Measurements from ENCODE around the gene TNFAIP8L1. TPM values are rescaled to one million over a fixed set of nuclear protein-coding genes. Genes with fewer than 3 reads are reported as not detected.

Gene TNFAIP8L1
- total RNA-seq, 4 donors from 2014 or later: 1.8 to 6.3 (median 3.1) TPM

- DNase-seq (ENCODE audit: low spot score) (no peak), ATAC-seq (ENCODE audit: low FRiP score) (no peak)
- no peak for TF ChIP-seq CTCF (IDR thresholded peaks at IDR 0.05)
Measured at GRCh38 chr19:4693471-4694121, 54.3 kb downstream of the TNFAIP8L1 start.

GRCh38 chr19:4694211-4694987 lies 55.1 kb downstream of the TNFAIP8L1 start:
- DNase-seq (ENCODE audit: low spot score) (no peak), ATAC-seq (ENCODE audit: low FRiP score) (no peak)
- TF ChIP-seq CTCF (IDR thresholded peaks at IDR 0.05): no peak

- TF ChIP-seq CTCF (IDR thresholded peaks at IDR 0.05): no peak
- ATAC-seq (ENCODE audit: low FRiP score) (no peak), DNase-seq (ENCODE audit: low spot score) (no peak)
Measured at GRCh38 chr19:4695224-4695731, 56.0 kb downstream of the TNFAIP8L1 start.

GRCh38 chr19:4697304-4697703 lies 58.0 kb downstream of the TNFAIP8L1 start:
- TF ChIP-seq CTCF (IDR thresholded peaks at IDR 0.05): no peak
- DNase-seq (ENCODE audit: low spot score): no peak
- no peak for ATAC-seq (ENCODE audit: low FRiP score)

- DNase-seq (ENCODE audit: low spot score) (no peak), ATAC-seq (ENCODE audit: low FRiP score) (no peak)
- TF ChIP-seq CTCF (IDR thresholded peaks at IDR 0.05): no peak
Measured at GRCh38 chr19:4699826-4700692, 60.7 kb downstream of the TNFAIP8L1 start.

GRCh38 chr19:4700693-4700970 lies 61.3 kb downstream of the TNFAIP8L1 start:
- no peak for TF ChIP-seq CTCF (IDR thresholded peaks at IDR 0.05)
- ATAC-seq (ENCODE audit: low FRiP score) (no peak), DNase-seq (ENCODE audit: low spot score) (no peak)

All from omental fat pad (tissue), 4 donors.